ENCODE results near the gene ANTXR1. TPM values are rescaled to one million over a fixed set of nuclear protein-coding genes. Genes with fewer than 3 reads are reported as not detected.

The ANTXR1 gene
- total and polyA plus RNA-seq, 10 donors: 2.8 to 66.7 (median 36.9) TPM

- WGBS, 5 donors: 73 to 90% (median 81%) methylated on average over 3 of the region's 3 CpGs
- Histone ChIP-seq H3K27me3 (replicated peaks in 1 of 7) (no peaks in the 10 kb centered on the region), H3K4me1 (no peaks in the 10 kb centered on the region), H3K4me3 (no peak overlapping the region), H3K36me3 (peaks cover 0 to 4% (median 0%) of the 10 kb centered on the region in 6 donors), H3K27ac (no peak overlapping the region), H3K9me3 (no peaks in the 10 kb centered on the region)
- intact Hi-C loops (cut with DNase I; ENCODE audit: low total_unique reads): no loop called here
- TF ChIP-seq POLR2AphosphoS5 (IDR thresholded peaks at IDR 0.05) (no peak), POLR2A (IDR thresholded peaks at IDR 0.05) (no peak), CTCF (IDR thresholded peaks at IDR 0.05 in 8 of 11, conservative IDR thresholded peaks at IDR 0.05 in 3 of 11) (no peak)
- no peak for DNase-seq
These were observed 112.8 kb downstream of the ANTXR1 start for GRCh38 chr2:69125816-69126215.

GRCh38 chr2:69126341-69126740 lies 113.4 kb downstream of the ANTXR1 start:
- DNase-seq: no peak
- TF ChIP-seq CTCF (IDR thresholded peaks at IDR 0.05 in 8 of 11, conservative IDR thresholded peaks at IDR 0.05 in 3 of 11) (no peak), POLR2AphosphoS5 (IDR thresholded peaks at IDR 0.05) (no peak), POLR2A (IDR thresholded peaks at IDR 0.05) (no peak)
- intact Hi-C loops (cut with DNase I; ENCODE audit: low total_unique reads): no loop called here
- Histone ChIP-seq H3K36me3 (peaks cover 0 to 4% (median 0%) of the 10 kb centered on the region in 6 donors), H3K4me1 (no peaks in the 10 kb centered on the region), H3K27me3 (replicated peaks in 1 of 7) (no peaks in the 10 kb centered on the region), H3K9me3 (no peaks in the 10 kb centered on the region), H3K27ac (no peak overlapping the region), H3K4me3 (no peak overlapping the region)

- Histone ChIP-seq H3K27me3 (replicated peaks in 1 of 7) (no peaks in the 10 kb centered on the region), H3K9me3 (no peaks in the 10 kb centered on the region), H3K27ac (no peak overlapping the region), H3K4me1 (no peaks in the 10 kb centered on the region), H3K36me3 (no peaks in the 10 kb centered on the region), H3K4me3 (no peak overlapping the region)
- TF ChIP-seq CTCF (IDR thresholded peaks at IDR 0.05 in 8 of 11, conservative IDR thresholded peaks at IDR 0.05 in 3 of 11): no peak
- TF ChIP-seq POLR2AphosphoS5 (IDR thresholded peaks at IDR 0.05): no peak
- no peak for TF ChIP-seq POLR2A (IDR thresholded peaks at IDR 0.05)
- intact Hi-C loops (cut with DNase I; ENCODE audit: low total_unique reads): no loop called here
- WGBS, 5 donors: 91 to 98% (median 97%) methylated on average over 6 of the region's 6 CpGs
- DNase-seq: no peak
These were observed 118.5 kb downstream of the ANTXR1 start for GRCh38 chr2:69131452-69131851.

GRCh38 chr2:69131983-69132675 lies 119.2 kb downstream of the ANTXR1 start:
- DNase-seq: no peak
- intact Hi-C loops (cut with DNase I; ENCODE audit: low total_unique reads): no loop called here
- TF ChIP-seq POLR2A (IDR thresholded peaks at IDR 0.05) (no peak), CTCF (IDR thresholded peaks at IDR 0.05 in 8 of 11, conservative IDR thresholded peaks at IDR 0.05 in 3 of 11) (no peak), POLR2AphosphoS5 (IDR thresholded peaks at IDR 0.05) (no peak)
- Histone ChIP-seq H3K9me3 (no peaks in the 10 kb centered on the region), H3K36me3 (no peaks in the 10 kb centered on the region), H3K4me3 (no peak overlapping the region), H3K27me3 (replicated peaks in 1 of 7) (no peaks in the 10 kb centered on the region), H3K4me1 (no peaks in the 10 kb centered on the region), H3K27ac (no peak overlapping the region)
- WGBS, 5 donors: 94 to 98% (median 97%) methylated on average over 4 of the region's 4 CpGs

Measured in spleen (tissue), 11 donors.